Tibial nerve (tissue), 3 donors: Measurements from ENCODE around the gene ZNF786.

Experiments
- POLR2A ChIP-seq, 2 donors: fragments of 450-650 bp; IDR thresholded peaks; one replicate each; pipeline ENCODE4 v1.6.1; 2017; ENCODE audit warnings: antibody characterized with exemption in 2 of 2, mild to moderate bottlenecking in 2 of 2, moderate library complexity in 2 of 2
- TF ChIP-seq, protein P1 (sequence below), 5 experiments: fragments of 200-600 bp in 3 of 5; fragments of 450-650 bp in 2 of 5; sonication (generic) in 3 of 5; IDR thresholded peaks; one replicate each; pipeline ENCODE4 v1.5.1; 2016 to 2019; ENCODE audit warnings: antibody characterized with exemption in 5 of 5, mild to moderate bottlenecking in 3 of 5, moderate library complexity in 2 of 5

DNA sequence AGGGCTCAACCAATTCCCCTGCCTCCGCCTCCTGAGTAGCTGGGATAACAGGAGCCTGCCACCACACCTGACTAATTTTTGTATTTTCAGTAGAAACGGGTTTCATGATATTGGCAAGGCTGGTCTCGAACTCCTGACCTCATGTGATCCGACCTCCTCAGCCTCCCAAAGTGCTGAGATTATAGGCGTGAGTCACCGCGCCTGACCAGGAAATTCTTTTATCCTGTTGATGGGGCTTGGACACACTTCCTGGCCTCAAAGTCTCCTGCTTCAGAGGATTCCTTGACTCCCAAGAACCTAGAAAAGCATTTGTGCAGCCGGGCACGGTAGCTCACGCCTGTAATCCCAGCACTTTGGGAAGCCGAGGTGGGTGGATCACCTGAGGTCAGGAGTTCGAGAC, 19.5 kb upstream of the ZNF786 start:
- TF ChIP-seq, protein P1, sequence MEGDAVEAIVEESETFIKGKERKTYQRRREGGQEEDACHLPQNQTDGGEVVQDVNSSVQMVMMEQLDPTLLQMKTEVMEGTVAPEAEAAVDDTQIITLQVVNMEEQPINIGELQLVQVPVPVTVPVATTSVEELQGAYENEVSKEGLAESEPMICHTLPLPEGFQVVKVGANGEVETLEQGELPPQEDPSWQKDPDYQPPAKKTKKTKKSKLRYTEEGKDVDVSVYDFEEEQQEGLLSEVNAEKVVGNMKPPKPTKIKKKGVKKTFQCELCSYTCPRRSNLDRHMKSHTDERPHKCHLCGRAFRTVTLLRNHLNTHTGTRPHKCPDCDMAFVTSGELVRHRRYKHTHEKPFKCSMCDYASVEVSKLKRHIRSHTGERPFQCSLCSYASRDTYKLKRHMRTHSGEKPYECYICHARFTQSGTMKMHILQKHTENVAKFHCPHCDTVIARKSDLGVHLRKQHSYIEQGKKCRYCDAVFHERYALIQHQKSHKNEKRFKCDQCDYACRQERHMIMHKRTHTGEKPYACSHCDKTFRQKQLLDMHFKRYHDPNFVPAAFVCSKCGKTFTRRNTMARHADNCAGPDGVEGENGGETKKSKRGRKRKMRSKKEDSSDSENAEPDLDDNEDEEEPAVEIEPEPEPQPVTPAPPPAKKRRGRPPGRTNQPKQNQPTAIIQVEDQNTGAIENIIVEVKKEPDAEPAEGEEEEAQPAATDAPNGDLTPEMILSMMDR (IDR thresholded peaks at IDR 0.05) = no peak
- no peak for TF ChIP-seq POLR2A (IDR thresholded peaks at IDR 0.05)
